ENCODE results near the gene AGBL1.

DNA sequence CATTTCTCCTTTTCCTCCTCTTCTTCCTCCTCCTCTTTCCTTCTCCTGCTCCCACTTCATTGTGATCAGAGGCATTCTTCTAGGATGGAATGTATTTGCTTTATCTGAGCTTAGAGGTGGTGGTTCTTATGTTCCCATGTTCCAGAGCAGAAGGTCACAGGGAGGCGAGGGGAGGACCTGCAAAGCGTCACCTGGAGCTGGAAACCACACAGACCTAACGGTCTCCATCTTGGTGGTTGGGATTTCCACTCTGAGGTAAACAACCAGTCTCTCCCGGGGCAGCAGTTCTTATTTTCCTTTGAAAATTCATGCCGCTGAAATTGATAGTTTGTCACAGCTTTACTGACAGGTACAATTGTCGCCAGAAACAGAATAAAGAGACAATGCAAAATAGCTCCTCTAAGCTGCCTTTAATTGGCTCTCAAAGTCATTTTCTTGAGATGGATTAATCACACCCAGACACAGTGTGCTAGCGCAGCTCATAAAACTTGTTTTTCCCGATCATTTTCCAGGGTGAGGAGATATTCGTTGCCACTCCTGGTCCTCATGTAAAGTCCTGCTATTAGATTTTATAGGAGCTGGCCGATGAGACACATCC is 16.9 kb upstream of the AGBL1 start:
- TF ChIP-seq, protein P1, sequence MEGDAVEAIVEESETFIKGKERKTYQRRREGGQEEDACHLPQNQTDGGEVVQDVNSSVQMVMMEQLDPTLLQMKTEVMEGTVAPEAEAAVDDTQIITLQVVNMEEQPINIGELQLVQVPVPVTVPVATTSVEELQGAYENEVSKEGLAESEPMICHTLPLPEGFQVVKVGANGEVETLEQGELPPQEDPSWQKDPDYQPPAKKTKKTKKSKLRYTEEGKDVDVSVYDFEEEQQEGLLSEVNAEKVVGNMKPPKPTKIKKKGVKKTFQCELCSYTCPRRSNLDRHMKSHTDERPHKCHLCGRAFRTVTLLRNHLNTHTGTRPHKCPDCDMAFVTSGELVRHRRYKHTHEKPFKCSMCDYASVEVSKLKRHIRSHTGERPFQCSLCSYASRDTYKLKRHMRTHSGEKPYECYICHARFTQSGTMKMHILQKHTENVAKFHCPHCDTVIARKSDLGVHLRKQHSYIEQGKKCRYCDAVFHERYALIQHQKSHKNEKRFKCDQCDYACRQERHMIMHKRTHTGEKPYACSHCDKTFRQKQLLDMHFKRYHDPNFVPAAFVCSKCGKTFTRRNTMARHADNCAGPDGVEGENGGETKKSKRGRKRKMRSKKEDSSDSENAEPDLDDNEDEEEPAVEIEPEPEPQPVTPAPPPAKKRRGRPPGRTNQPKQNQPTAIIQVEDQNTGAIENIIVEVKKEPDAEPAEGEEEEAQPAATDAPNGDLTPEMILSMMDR (optimal IDR thresholded peaks at IDR 0.05 in 1 of 3, IDR thresholded peaks at IDR 0.05 in 1 of 3, conservative IDR thresholded peaks at IDR 0.05 in 1 of 3; ENCODE audit: extremely low read depth in 1 of 3, insufficient read depth in 2 of 3, low read length in 3 of 3), result no peak
- no peak for TF ChIP-seq EZH2 (IDR thresholded peaks at IDR 0.05; ENCODE audit: low read length)
